Measurements from ENCODE around the gene PLXNA4. TPM values are rescaled to one million over a fixed set of nuclear protein-coding genes. Genes with fewer than 3 reads are reported as not detected.

The PLXNA4 gene
- total RNA-seq, 2 donors from 2014 or later = 0.41 to 2.8 TPM

DNA sequence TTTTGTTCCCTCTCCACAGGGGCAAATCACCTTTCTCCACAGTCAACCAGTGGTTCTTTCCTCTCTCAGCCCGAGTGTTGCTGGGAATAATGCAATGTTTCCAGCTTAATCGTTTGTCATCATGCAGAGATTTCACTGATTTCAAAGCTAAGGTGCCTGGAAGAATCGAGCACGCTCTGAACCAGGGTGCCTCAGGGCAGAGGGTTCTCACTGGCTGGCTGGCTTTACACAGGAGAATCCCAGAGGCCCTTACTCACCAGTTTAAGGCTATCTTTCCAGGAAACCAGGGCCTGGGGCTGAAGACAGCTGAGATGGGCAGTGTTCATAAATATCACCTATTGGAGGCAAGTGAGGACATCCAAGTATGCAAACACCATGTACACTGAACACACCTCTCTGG is 21.8 kb downstream of the PLXNA4 start:
- Histone ChIP-seq H3K27me3 (replicated peaks; ENCODE audit: insufficient read depth) (no peaks in the 10 kb centered on the region), H3K27ac (no peak overlapping the region), H3K4me1 (replicated peaks) (no peaks in the 10 kb centered on the region), H3K36me3 (no peaks in the 10 kb centered on the region), H3K4me3 (no peak overlapping the region), H3K9me3 (no peaks in the 10 kb centered on the region)
- intact Hi-C loops (cut with DNase I) = no loop called here
- no peak for TF ChIP-seq POLR2AphosphoS5 (IDR thresholded peaks at IDR 0.05)
- no peak for TF ChIP-seq CTCF (IDR thresholded peaks at IDR 0.05)
- TF ChIP-seq POLR2A (IDR thresholded peaks at IDR 0.05) = no peak
- DNase-seq (ENCODE audit: low spot score) = no peak
- WGBS = 76% methylated on average over 4 of the region's 4 CpGs

DNA sequence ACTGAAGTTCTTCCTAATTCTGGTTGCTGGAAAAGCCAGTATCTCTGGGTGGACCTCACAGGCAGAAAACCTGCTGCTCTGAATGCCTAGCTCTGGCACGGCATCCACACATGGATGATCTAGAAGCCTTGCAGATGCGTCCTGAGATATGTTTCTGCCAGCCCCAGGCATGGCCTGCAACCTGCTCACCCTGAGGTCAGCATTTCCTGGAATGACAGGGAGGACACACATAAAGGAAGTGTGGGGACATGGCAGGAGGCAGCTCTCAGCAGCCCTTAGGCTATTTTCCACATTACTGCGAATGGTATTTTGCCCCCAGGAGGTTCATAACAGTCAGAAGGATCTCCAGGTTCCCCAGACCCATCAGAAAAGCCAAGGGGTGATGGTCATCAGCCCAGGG is 23.2 kb downstream of the PLXNA4 start:
- H3K9me3 ChIP-seq = no peaks in the 10 kb centered on the region
- no peak for TF ChIP-seq POLR2A (IDR thresholded peaks at IDR 0.05)
- no peak for TF ChIP-seq CTCF (IDR thresholded peaks at IDR 0.05)
- no peak for TF ChIP-seq POLR2AphosphoS5 (IDR thresholded peaks at IDR 0.05)
- H3K4me1 ChIP-seq (replicated peaks) = no peaks in the 10 kb centered on the region
- H3K27me3 ChIP-seq (replicated peaks; ENCODE audit: insufficient read depth) = no peaks in the 10 kb centered on the region
- no peak for DNase-seq (ENCODE audit: low spot score)
- no peaks in the 10 kb centered on the region for H3K36me3 ChIP-seq
- intact Hi-C loops (cut with DNase I) = no loop called here
- no peak overlapping the region for H3K4me3 ChIP-seq
- 69% methylated on average over 3 of the region's 3 CpGs for WGBS
- no peak overlapping the region for H3K27ac ChIP-seq

DNA sequence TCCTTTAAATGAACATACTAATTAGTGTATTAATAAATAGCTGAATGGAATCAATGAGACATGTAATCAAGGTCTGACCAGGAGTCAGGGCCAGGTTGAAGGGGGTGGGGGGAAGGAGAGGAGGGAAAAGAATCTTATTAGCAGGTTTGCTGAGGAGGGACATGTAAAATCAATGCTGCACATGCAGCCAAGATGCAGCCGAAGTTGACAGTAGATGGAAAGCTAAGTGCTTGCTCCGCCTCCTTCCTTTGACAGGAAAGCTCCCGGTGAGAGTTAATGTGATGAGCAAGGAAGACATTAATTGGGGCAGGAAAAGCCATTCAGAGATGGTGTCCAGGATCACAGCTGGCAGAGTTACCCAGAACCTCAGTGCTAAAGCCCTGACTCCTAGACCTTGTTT is 24.4 kb downstream of the PLXNA4 start:
- Histone ChIP-seq H3K27me3 (replicated peaks; ENCODE audit: insufficient read depth) (no peaks in the 10 kb centered on the region), H3K36me3 (no peaks in the 10 kb centered on the region), H3K4me3 (no peak overlapping the region), H3K27ac (no peak overlapping the region), H3K4me1 (replicated peaks) (no peaks in the 10 kb centered on the region), H3K9me3 (no peaks in the 10 kb centered on the region)
- intact Hi-C loops (cut with DNase I) = no loop called here
- no peak for TF ChIP-seq POLR2AphosphoS5 (IDR thresholded peaks at IDR 0.05)
- no peak for TF ChIP-seq CTCF (IDR thresholded peaks at IDR 0.05)
- no peak for TF ChIP-seq POLR2A (IDR thresholded peaks at IDR 0.05)
- no peak for DNase-seq (ENCODE audit: low spot score)
- WGBS = 49% methylated on average over 3 of the region's 3 CpGs

GRCh38 chr7:132551439-132551838 is 24.8 kb downstream of the PLXNA4 start:
- H3K4me3 ChIP-seq = no peak overlapping the region
- H3K36me3 ChIP-seq = no peaks in the 10 kb centered on the region
- no peak for DNase-seq (ENCODE audit: low spot score)
- no peak for TF ChIP-seq CTCF (IDR thresholded peaks at IDR 0.05)
- no peak for TF ChIP-seq POLR2A (IDR thresholded peaks at IDR 0.05)
- TF ChIP-seq POLR2AphosphoS5 (IDR thresholded peaks at IDR 0.05) = no peak
- H3K4me1 ChIP-seq (replicated peaks) = no peaks in the 10 kb centered on the region
- H3K9me3 ChIP-seq = no peaks in the 10 kb centered on the region
- WGBS = 80% methylated on average over 6 of the region's 6 CpGs
- no peaks in the 10 kb centered on the region for H3K27me3 ChIP-seq (replicated peaks; ENCODE audit: insufficient read depth)
- intact Hi-C loops (cut with DNase I) = no loop called here
- no peak overlapping the region for H3K27ac ChIP-seq

GRCh38 chr7:132548489-132549078 is 27.7 kb downstream of the PLXNA4 start:
- no peak for DNase-seq (ENCODE audit: low spot score)
- intact Hi-C loops (cut with DNase I) = no loop called here
- TF ChIP-seq POLR2A (IDR thresholded peaks at IDR 0.05) (no peak), CTCF (IDR thresholded peaks at IDR 0.05) (no peak), POLR2AphosphoS5 (IDR thresholded peaks at IDR 0.05) (no peak)
- Histone ChIP-seq H3K36me3 (no peaks in the 10 kb centered on the region), H3K4me1 (replicated peaks) (no peaks in the 10 kb centered on the region), H3K4me3 (no peak overlapping the region), H3K9me3 (no peaks in the 10 kb centered on the region), H3K27me3 (replicated peaks; ENCODE audit: insufficient read depth) (no peaks in the 10 kb centered on the region), H3K27ac (no peak overlapping the region)
- WGBS = 56% methylated on average over 4 of the region's 4 CpGs

Data from prostate gland (tissue), 2 donors.